Neural crest cell (in vitro differentiated cells): ENCODE data around the gene DHX40. TPM values are rescaled to one million over a fixed set of nuclear protein-coding genes. Genes with fewer than 3 reads are reported as not detected.
"Not testable (repeated sequence)": the region's sequence is repeated elsewhere in the genome, so short reads cannot be mapped to it uniquely, and the experiment has no call there.

Source experiments
- DNase-seq: peaks from one replicate; pipeline ENCODE4 v3.0.0; 2021; ENCODE audit warnings: low read depth, mixed read lengths, low spot score
- H3K27ac Mint-ChIP-seq: one replicate; pipeline ENCODE4 v1.8.0; 2021; ENCODE audit warnings: mild to moderate bottlenecking, mixed read lengths; ENCODE audit not compliant: unreplicated experiment
- H3K27me3 Mint-ChIP-seq: 2 replicates; pipeline ENCODE4 v1.8.0; 2021; ENCODE audit warnings: low read depth, mild to moderate bottlenecking, mixed read lengths
- H3K36me3 Mint-ChIP-seq: 2 replicates; pipeline ENCODE4 v1.8.0; 2021; ENCODE audit warnings: low read depth, mild to moderate bottlenecking, mixed read lengths
- H3K4me1 Mint-ChIP-seq: 2 replicates; pipeline ENCODE4 v1.8.0; 2021; ENCODE audit warnings: mixed read lengths
- H3K4me3 Mint-ChIP-seq: one replicate; pipeline ENCODE4 v1.8.0; 2021; ENCODE audit warnings: mild to moderate bottlenecking, mixed read lengths
- H3K9me3 Mint-ChIP-seq: 2 replicates; pipeline ENCODE4 v1.8.0; 2021; ENCODE audit warnings: mixed read lengths
- CTCF ChIP-seq: fragments of 200-600 bp; sonication (generic); conservative IDR thresholded peaks from 2 replicates; pipeline ENCODE4 v1.5.0; 2021; ENCODE audit warnings: antibody characterized with exemption, mild to moderate bottlenecking
- total RNA-seq: library from RNA; stranded (reverse); gene quantifications from 2 replicates; pipeline ENCODE4 v1.2.1, GENCODE V29; 2021

Gene DHX40
- total RNA-seq, 1 donor from 2014 or later, result 54.0 TPM

- Mint-ChIP-seq H3K4me1 (peaks cover 7% of the 10 kb centered on the region), H3K9me3 (peaks cover 7% of the 10 kb centered on the region), H3K4me3 (no peak overlapping the region), H3K27me3 (peaks cover 12% of the 10 kb centered on the region), H3K27ac (peak overlapping the region; percentile 63), H3K36me3 (peaks cover 7% of the 10 kb centered on the region)
- DNase-seq, result no peak
- peak; percentile 33 for TF ChIP-seq CTCF
Observed at GRCh38 chr17:59561042-59561441, 4.4 kb upstream of the DHX40 start.

GRCh38 chr17:59565959-59566324 lies 532 bp downstream of the DHX40 start:
- Mint-ChIP-seq H3K36me3 (peaks cover 10% of the 10 kb centered on the region), H3K27me3 (peaks cover 6% of the 10 kb centered on the region), H3K4me1 (peaks cover 19% of the 10 kb centered on the region), H3K4me3 (peak overlapping the region; percentile 100), H3K9me3 (peaks cover 7% of the 10 kb centered on the region), H3K27ac (peak overlapping the region; percentile 100)
- peak; percentile 48 for DNase-seq
- TF ChIP-seq CTCF, result no peak

GRCh38 chr17:59569151-59569550 lies 3.7 kb downstream of the DHX40 start:
- not testable (repeated sequence) for H3K27ac Mint-ChIP-seq, DNase-seq, H3K27me3 Mint-ChIP-seq, H3K9me3 Mint-ChIP-seq, H3K4me3 Mint-ChIP-seq
- H3K36me3 Mint-ChIP-seq, result peaks cover 12% of the 10 kb centered on the region
- H3K4me1 Mint-ChIP-seq, result peaks cover 19% of the 10 kb centered on the region

- Mint-ChIP-seq H3K4me3 (no peak overlapping the region), H3K9me3 (no peaks in the 10 kb centered on the region), H3K27ac (no peak overlapping the region), H3K27me3 (no peaks in the 10 kb centered on the region), H3K36me3 (peaks cover 5% of the 10 kb centered on the region), H3K4me1 (no peaks in the 10 kb centered on the region)
- no peak for TF ChIP-seq CTCF
- no peak for DNase-seq
Observed at GRCh38 chr17:59572301-59572924, 7.0 kb downstream of the DHX40 start.

- not testable (repeated sequence) for H3K4me1 Mint-ChIP-seq, H3K4me3 Mint-ChIP-seq, H3K27ac Mint-ChIP-seq, H3K27me3 Mint-ChIP-seq, H3K36me3 Mint-ChIP-seq, H3K9me3 Mint-ChIP-seq, DNase-seq
Observed at GRCh38 chr17:59584168-59584567, 18.8 kb downstream of the DHX40 start.

GRCh38 chr17:59600169-59600568 lies 34.8 kb downstream of the DHX40 start:
- H3K4me3 Mint-ChIP-seq, result no peak overlapping the region
- DNase-seq, result no peak
- no peaks in the 10 kb centered on the region for H3K4me1 Mint-ChIP-seq
- TF ChIP-seq CTCF, result no peak
- H3K27ac Mint-ChIP-seq, result no peak overlapping the region
- no peaks in the 10 kb centered on the region for H3K27me3 Mint-ChIP-seq
- no peaks in the 10 kb centered on the region for H3K9me3 Mint-ChIP-seq
- H3K36me3 Mint-ChIP-seq, result peaks cover 8% of the 10 kb centered on the region
